Measurements from ENCODE around the gene EIF3K.

The EIF3K gene

GRCh38 chr19:38658462-38659306, 39.7 kb downstream of the EIF3K start:
- Histone ChIP-seq H3K9me3 (ENCODE audit: control insufficient read depth, insufficient read depth, low read length) (no peaks in the 10 kb centered on the region), H3K27me3 (ENCODE audit: control insufficient read depth, insufficient read depth, low read length) (no peaks in the 10 kb centered on the region), H3K36me3 (ENCODE audit: control insufficient read depth, insufficient read depth, low read length) (no peaks in the 10 kb centered on the region), H3K27ac (ENCODE audit: low read length) (no peak overlapping the region), H3K4me3 (ENCODE audit: low read length) (no peak overlapping the region), H3K4me1 (ENCODE audit: control insufficient read depth, insufficient read depth, low read length) (peaks cover 12% of the 10 kb centered on the region)
- WGBS (ENCODE audit: insufficient coverage, insufficient read length), result no CpG with 5 or more reads among the region's 15 CpGs
- no peak for DNase-seq (ENCODE audit: low read depth, low spot score)

GRCh38 chr19:38660724-38661123, 41.7 kb downstream of the EIF3K start:
- Histone ChIP-seq H3K4me3 (ENCODE audit: low read length) (no peak overlapping the region), H3K4me1 (ENCODE audit: control insufficient read depth, insufficient read depth, low read length) (peaks cover 21% of the 10 kb centered on the region), H3K27ac (ENCODE audit: low read length) (no peak overlapping the region), H3K36me3 (ENCODE audit: control insufficient read depth, insufficient read depth, low read length) (no peaks in the 10 kb centered on the region), H3K9me3 (ENCODE audit: control insufficient read depth, insufficient read depth, low read length) (no peaks in the 10 kb centered on the region), H3K27me3 (ENCODE audit: control insufficient read depth, insufficient read depth, low read length) (no peaks in the 10 kb centered on the region)
- no CpG with 5 or more reads among the region's 9 CpGs for WGBS (ENCODE audit: insufficient coverage, insufficient read length)
- no peak for DNase-seq (ENCODE audit: low read depth, low spot score)

- Histone ChIP-seq H3K4me1 (ENCODE audit: control insufficient read depth, insufficient read depth, low read length) (peaks cover 22% of the 10 kb centered on the region), H3K27ac (ENCODE audit: low read length) (no peak overlapping the region), H3K4me3 (ENCODE audit: low read length) (no peak overlapping the region), H3K9me3 (ENCODE audit: control insufficient read depth, insufficient read depth, low read length) (no peaks in the 10 kb centered on the region), H3K36me3 (ENCODE audit: control insufficient read depth, insufficient read depth, low read length) (no peaks in the 10 kb centered on the region), H3K27me3 (ENCODE audit: control insufficient read depth, insufficient read depth, low read length) (no peaks in the 10 kb centered on the region)
- no CpG with 5 or more reads among the region's 7 CpGs for WGBS (ENCODE audit: insufficient coverage, insufficient read length)
- no peak for DNase-seq (ENCODE audit: low read depth, low spot score)
Measured at GRCh38 chr19:38661136-38661535, 42.1 kb downstream of the EIF3K start.

GRCh38 chr19:38661996-38662395, 43.0 kb downstream of the EIF3K start:
- no peak overlapping the region for H3K4me3 ChIP-seq (ENCODE audit: low read length)
- no peak for DNase-seq (ENCODE audit: low read depth, low spot score)
- H3K36me3 ChIP-seq (ENCODE audit: control insufficient read depth, insufficient read depth, low read length), result no peaks in the 10 kb centered on the region
- no peak overlapping the region for H3K27ac ChIP-seq (ENCODE audit: low read length)
- H3K4me1 ChIP-seq (ENCODE audit: control insufficient read depth, insufficient read depth, low read length), result peaks cover 23% of the 10 kb centered on the region
- WGBS (ENCODE audit: insufficient coverage, insufficient read length), result no CpG with 5 or more reads among the region's 1 CpG
- H3K9me3 ChIP-seq (ENCODE audit: control insufficient read depth, insufficient read depth, low read length), result no peaks in the 10 kb centered on the region
- no peaks in the 10 kb centered on the region for H3K27me3 ChIP-seq (ENCODE audit: control insufficient read depth, insufficient read depth, low read length)

- H3K4me3 ChIP-seq (ENCODE audit: low read length), result no peak overlapping the region
- H3K9me3 ChIP-seq (ENCODE audit: control insufficient read depth, insufficient read depth, low read length), result no peaks in the 10 kb centered on the region
- no peak for DNase-seq (ENCODE audit: low read depth, low spot score)
- no CpG with 5 or more reads among the region's 7 CpGs for WGBS (ENCODE audit: insufficient coverage, insufficient read length)
- H3K36me3 ChIP-seq (ENCODE audit: control insufficient read depth, insufficient read depth, low read length), result no peaks in the 10 kb centered on the region
- H3K4me1 ChIP-seq (ENCODE audit: control insufficient read depth, insufficient read depth, low read length), result peaks cover 24% of the 10 kb centered on the region
- no peak overlapping the region for H3K27ac ChIP-seq (ENCODE audit: low read length)
- H3K27me3 ChIP-seq (ENCODE audit: control insufficient read depth, insufficient read depth, low read length), result no peaks in the 10 kb centered on the region
Measured at GRCh38 chr19:38662537-38663155, 43.7 kb downstream of the EIF3K start.

- no peak for DNase-seq (ENCODE audit: low read depth, low spot score)
- Histone ChIP-seq H3K27ac (ENCODE audit: low read length) (no peak overlapping the region), H3K9me3 (ENCODE audit: control insufficient read depth, insufficient read depth, low read length) (no peaks in the 10 kb centered on the region), H3K27me3 (ENCODE audit: control insufficient read depth, insufficient read depth, low read length) (no peaks in the 10 kb centered on the region), H3K36me3 (ENCODE audit: control insufficient read depth, insufficient read depth, low read length) (no peaks in the 10 kb centered on the region), H3K4me1 (ENCODE audit: control insufficient read depth, insufficient read depth, low read length) (peaks cover 21% of the 10 kb centered on the region), H3K4me3 (ENCODE audit: low read length) (no peak overlapping the region)
- no CpG with 5 or more reads among the region's 22 CpGs for WGBS (ENCODE audit: insufficient coverage, insufficient read length)
Measured at GRCh38 chr19:38663156-38663651, 44.2 kb downstream of the EIF3K start.

- Histone ChIP-seq H3K27me3 (ENCODE audit: control insufficient read depth, insufficient read depth, low read length) (no peaks in the 10 kb centered on the region), H3K36me3 (ENCODE audit: control insufficient read depth, insufficient read depth, low read length) (no peaks in the 10 kb centered on the region), H3K9me3 (ENCODE audit: control insufficient read depth, insufficient read depth, low read length) (no peaks in the 10 kb centered on the region), H3K4me1 (ENCODE audit: control insufficient read depth, insufficient read depth, low read length) (peaks cover 21% of the 10 kb centered on the region), H3K4me3 (ENCODE audit: low read length) (no peak overlapping the region), H3K27ac (ENCODE audit: low read length) (no peak overlapping the region)
- WGBS (ENCODE audit: insufficient coverage, insufficient read length), result no CpG with 5 or more reads among the region's 19 CpGs
- DNase-seq (ENCODE audit: low read depth, low spot score), result no peak
Measured at GRCh38 chr19:38663957-38664502, 45.0 kb downstream of the EIF3K start.

- H3K27me3 ChIP-seq (ENCODE audit: control insufficient read depth, insufficient read depth, low read length), result no peaks in the 10 kb centered on the region
- peaks cover 24% of the 10 kb centered on the region for H3K4me1 ChIP-seq (ENCODE audit: control insufficient read depth, insufficient read depth, low read length)
- no CpG with 5 or more reads among the region's 7 CpGs for WGBS (ENCODE audit: insufficient coverage, insufficient read length)
- H3K9me3 ChIP-seq (ENCODE audit: control insufficient read depth, insufficient read depth, low read length), result no peaks in the 10 kb centered on the region
- DNase-seq (ENCODE audit: low read depth, low spot score), result no peak
- H3K27ac ChIP-seq (ENCODE audit: low read length), result no peak overlapping the region
- H3K4me3 ChIP-seq (ENCODE audit: low read length), result no peak overlapping the region
- H3K36me3 ChIP-seq (ENCODE audit: control insufficient read depth, insufficient read depth, low read length), result no peaks in the 10 kb centered on the region
Measured at GRCh38 chr19:38664503-38665211, 45.7 kb downstream of the EIF3K start.

GRCh38 chr19:38665219-38665931, 46.4 kb downstream of the EIF3K start:
- H3K4me1 ChIP-seq (ENCODE audit: control insufficient read depth, insufficient read depth, low read length), result peaks cover 27% of the 10 kb centered on the region
- no CpG with 5 or more reads among the region's 13 CpGs for WGBS (ENCODE audit: insufficient coverage, insufficient read length)
- H3K4me3 ChIP-seq (ENCODE audit: low read length), result no peak overlapping the region
- H3K9me3 ChIP-seq (ENCODE audit: control insufficient read depth, insufficient read depth, low read length), result no peaks in the 10 kb centered on the region
- no peaks in the 10 kb centered on the region for H3K36me3 ChIP-seq (ENCODE audit: control insufficient read depth, insufficient read depth, low read length)
- no peaks in the 10 kb centered on the region for H3K27me3 ChIP-seq (ENCODE audit: control insufficient read depth, insufficient read depth, low read length)
- H3K27ac ChIP-seq (ENCODE audit: low read length), result no peak overlapping the region
- no peak for DNase-seq (ENCODE audit: low read depth, low spot score)

All from iPS DF 6.9 (cell line).